K562 (cell line): ENCODE data around the gene DNAJB14. TPM values are rescaled to one million over a fixed set of nuclear protein-coding genes. Genes with fewer than 3 reads are reported as not detected.

Source experiments
- AFF4 ChIP-seq: sonication (generic); formaldehyde crosslinking; IDR thresholded peaks from 2 replicates; pipeline ENCODE4 v1.8.0; 2023; ENCODE audit warnings: mild to moderate bottlenecking, missing genetic modification reagents
- CEBPZ ChIP-seq: fragments of 150-350 bp; IDR thresholded peaks from 2 replicates; pipeline ENCODE4 v1.6.1; 2014; ENCODE audit warnings: low read depth, mild to moderate bottlenecking, low read length, borderline replicate concordance
- DEAF1 ChIP-seq: fragments of 450-650 bp; formaldehyde crosslinking; IDR thresholded peaks from 2 replicates; pipeline ENCODE4 v1.4.0; 2020; ENCODE audit warnings: mild to moderate bottlenecking, moderate library complexity
- HBP1 ChIP-seq: fragments of 450-650 bp; formaldehyde crosslinking; IDR thresholded peaks from 2 replicates; pipeline ENCODE4 v1.4.0; 2022; ENCODE audit warnings: missing genetic modification characterization
- NR4A1 ChIP-seq, 2 experiments: fragments of 250-450 bp in 1 of 2; fragments of 450-650 bp in 1 of 2; sonication (Bioruptor Pico) in 1 of 2; IDR thresholded peaks; 2 replicates each; pipeline versions ENCODE4 v1.4.0 to v1.6.1; 2016 to 2020; ENCODE audit warnings: mild to moderate bottlenecking in 2 of 2, missing compliant biosample characterization in 1 of 2, missing genetic modification characterization in 1 of 2, moderate library complexity in 1 of 2
- VEZF1 ChIP-seq: fragments of 200-800 bp; sonication (Bioruptor generic); IDR thresholded peaks from 2 replicates; pipeline ENCODE4 v1.6.1; 2017; ENCODE audit warnings: missing genetic modification characterization, missing compliant biosample characterization
- ZNF592 ChIP-seq: fragments of 450-650 bp; IDR thresholded peaks from 2 replicates; pipeline ENCODE4 v1.6.1; 2017; ENCODE audit warnings: antibody characterized with exemption, mild to moderate bottlenecking
- polyA plus RNA-seq, 8 experiments: library from polyadenylated mRNA; depleted of rRNA in 4 of 8; stranded (reverse) in 5 of 8; unstranded in 3 of 8; fragments of >200 nt; fragmentation: Nextera tagmentation in 2 of 8; fragmentation: Illumina TruSeq in 1 of 8; extraction: Ambion mirVana in 2 of 8; extraction: Trizol in 1 of 8; gene quantifications; 2 replicates each; pipeline versions ENCODE4 v1.2.1 to v1.2.3, GENCODE V29; 2011 to 2014; ENCODE audit warnings: inconsistent platforms in 1 of 8, missing spikeins in 1 of 8
- total RNA-seq, 7 experiments: library from RNA; depleted of rRNA in 6 of 7; stranded (reverse); fragments of >200 nt in 6 of 7; fragmentation: Illumina TruSeq in 2 of 7; extraction: Trizol in 2 of 7; gene quantifications; 2 replicates each; pipeline versions ENCODE4 v1.2.1 to v1.2.3, GENCODE V29; 2011 to 2021; ENCODE audit warnings: low replicate concordance in 1 of 7

Gene DNAJB14
- total and polyA plus RNA-seq, 9 of the 15 experiments (the other 6 are each of a cell fraction or from before 2014, with no cell fraction given), result 5.5 to 28.0 (median 12.7) TPM

- no peak for TF ChIP-seq CEBPZ
- peak; percentile 61; the same call in 1 of the 2 replicates for TF ChIP-seq ZNF592
- peak; percentile 94; the same call in 1 of the 2 replicates for TF ChIP-seq HBP1 (CRISPR knock-in tag)
- no peak; the same call in 1 of the 2 replicates for TF ChIP-seq AFF4 (CRISPR knock-in tag)
- 0 out of 2 replicates have a peak, but pooled peaks have one; percentile 48 for TF ChIP-seq NR4A1 (CRISPR knock-in tag; IDR thresholded peaks at IDR 0.05)
- no peak for TF ChIP-seq NR4A1 (tag; IDR thresholded peaks at IDR 0.05)
- peak; percentile 42; the same call in 1 of the 2 replicates for TF ChIP-seq DEAF1 (CRISPR knock-in tag)
- peak; percentile 74 for TF ChIP-seq VEZF1 (CRISPR knock-in tag)
Observed at GRCh38 chr4:99946356-99947189, at the start of gene DNAJB14 (continued).
